Measurements from ENCODE around the gene ZCCHC14. TPM values are rescaled to one million over a fixed set of nuclear protein-coding genes. Genes with fewer than 3 reads are reported as not detected.
"Not testable (repeated sequence)": the region's sequence is repeated elsewhere in the genome, so short reads cannot be mapped to it uniquely, and the experiment has no call there.

The ZCCHC14 gene
- total RNA-seq, 1 experiment from 2014 or later: 28.2 TPM

DNA sequence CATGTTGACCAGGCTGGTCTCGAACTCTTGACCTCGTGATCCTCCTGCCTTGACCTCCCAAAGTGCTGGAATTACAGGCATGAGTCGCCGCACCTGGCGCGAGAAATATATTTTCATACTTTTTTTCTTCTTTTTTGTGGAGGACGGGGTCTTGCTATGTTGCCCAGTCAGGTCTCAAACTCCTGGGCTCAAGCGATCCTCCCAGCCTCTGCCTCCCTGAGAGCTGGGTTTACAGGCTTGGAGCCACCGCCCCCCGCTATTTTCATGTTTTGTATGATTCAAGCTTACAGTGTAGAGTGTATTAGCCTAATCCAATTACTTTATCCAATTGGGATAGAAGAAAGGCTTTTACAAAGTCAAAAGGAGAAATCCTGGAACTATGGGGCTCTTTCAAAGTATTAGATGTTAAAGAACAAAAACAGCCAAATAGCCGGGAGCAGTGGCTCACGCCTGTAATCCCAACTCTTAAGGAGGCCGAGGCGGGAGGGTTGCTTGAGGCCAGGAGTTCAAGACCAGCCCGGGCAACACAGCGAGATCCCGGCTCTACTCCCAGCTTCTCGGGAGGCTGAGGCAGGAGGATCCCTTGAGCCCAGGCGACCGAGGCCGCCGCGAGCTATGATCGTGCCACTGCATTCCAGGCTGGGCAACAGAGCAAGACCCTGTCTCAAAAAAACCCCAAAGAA is 102.0 kb downstream of the ZCCHC14 start:
- no TSS peak for BruUV-seq (replicated peaks)
- Mint-ChIP-seq H3K27ac (ENCODE audit: low read depth, unreplicated experiment) (peak overlapping the region; percentile 79), H3K4me3 (ENCODE audit: unreplicated experiment) (peak overlapping the region; percentile 74), H3K9me3 (ENCODE audit: unreplicated experiment) (no peaks in the 10 kb centered on the region), H3K27me3 (ENCODE audit: insufficient read depth, unreplicated experiment) (no peaks in the 10 kb centered on the region), H3K36me3 (ENCODE audit: insufficient read depth, unreplicated experiment) (peaks cover 34% of the 10 kb centered on the region), H3K4me1 (ENCODE audit: insufficient read depth, unreplicated experiment) (peaks cover 45% of the 10 kb centered on the region)
- intact Hi-C loops (cut with micrococcal nuclease): no loop called here
- no peak for DNase-seq (ENCODE audit: unreplicated experiment)
- TF ChIP-seq, protein P1, sequence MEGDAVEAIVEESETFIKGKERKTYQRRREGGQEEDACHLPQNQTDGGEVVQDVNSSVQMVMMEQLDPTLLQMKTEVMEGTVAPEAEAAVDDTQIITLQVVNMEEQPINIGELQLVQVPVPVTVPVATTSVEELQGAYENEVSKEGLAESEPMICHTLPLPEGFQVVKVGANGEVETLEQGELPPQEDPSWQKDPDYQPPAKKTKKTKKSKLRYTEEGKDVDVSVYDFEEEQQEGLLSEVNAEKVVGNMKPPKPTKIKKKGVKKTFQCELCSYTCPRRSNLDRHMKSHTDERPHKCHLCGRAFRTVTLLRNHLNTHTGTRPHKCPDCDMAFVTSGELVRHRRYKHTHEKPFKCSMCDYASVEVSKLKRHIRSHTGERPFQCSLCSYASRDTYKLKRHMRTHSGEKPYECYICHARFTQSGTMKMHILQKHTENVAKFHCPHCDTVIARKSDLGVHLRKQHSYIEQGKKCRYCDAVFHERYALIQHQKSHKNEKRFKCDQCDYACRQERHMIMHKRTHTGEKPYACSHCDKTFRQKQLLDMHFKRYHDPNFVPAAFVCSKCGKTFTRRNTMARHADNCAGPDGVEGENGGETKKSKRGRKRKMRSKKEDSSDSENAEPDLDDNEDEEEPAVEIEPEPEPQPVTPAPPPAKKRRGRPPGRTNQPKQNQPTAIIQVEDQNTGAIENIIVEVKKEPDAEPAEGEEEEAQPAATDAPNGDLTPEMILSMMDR (IDR thresholded peaks at IDR 0.05; ENCODE audit: unreplicated experiment): no peak
- ChIA-PET POLR2A (interaction anchor here (0.7 kb wide), 2 partner anchors 22 to 761 kb away, joined by 3 read pairs; no protein-coding TSS in a partner anchor), CTCF (no interaction called here)

DNA sequence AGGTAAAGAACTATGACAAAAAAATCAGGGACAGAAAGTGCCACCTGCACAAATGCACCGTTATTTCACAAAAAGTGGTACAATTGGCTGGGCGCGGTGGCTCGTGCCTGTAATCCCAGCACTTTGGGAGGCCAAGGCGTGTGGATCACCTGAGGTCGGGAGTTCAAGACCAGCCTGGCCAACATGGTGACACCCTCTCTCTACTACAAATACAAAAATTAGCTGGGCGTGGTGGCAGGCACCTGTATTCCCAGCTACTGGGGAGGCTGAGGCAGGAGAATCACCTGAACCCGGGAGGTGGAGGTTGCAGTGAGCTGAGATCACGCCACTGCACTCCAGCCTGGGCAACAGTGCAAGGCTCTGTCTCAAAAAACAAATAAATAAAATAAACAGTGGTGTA is 102.9 kb downstream of the ZCCHC14 start:
- intact Hi-C loops (cut with micrococcal nuclease); H3K9me3 Mint-ChIP-seq (ENCODE audit: unreplicated experiment); H3K27me3 Mint-ChIP-seq (ENCODE audit: insufficient read depth, unreplicated experiment); BruUV-seq (replicated peaks); H3K4me3 Mint-ChIP-seq (ENCODE audit: unreplicated experiment); H3K27ac Mint-ChIP-seq (ENCODE audit: low read depth, unreplicated experiment); DNase-seq (ENCODE audit: unreplicated experiment): not testable (repeated sequence)
- POLR2A ChIA-PET: interaction anchor here (0.6 to 2.8 kb wide), 3 partner anchors 15 to 246 kb away, joined by 4 to 11 read pairs (median 9); no protein-coding TSS in a partner anchor
- peaks cover 27% of the 10 kb centered on the region for H3K36me3 Mint-ChIP-seq (ENCODE audit: insufficient read depth, unreplicated experiment)
- CTCF ChIA-PET: interaction anchor here (1.3 kb wide), 1 partner anchor 71 kb away, joined by 4 read pairs; no protein-coding TSS in a partner anchor
- H3K4me1 Mint-ChIP-seq (ENCODE audit: insufficient read depth, unreplicated experiment): peaks cover 39% of the 10 kb centered on the region

DNA sequence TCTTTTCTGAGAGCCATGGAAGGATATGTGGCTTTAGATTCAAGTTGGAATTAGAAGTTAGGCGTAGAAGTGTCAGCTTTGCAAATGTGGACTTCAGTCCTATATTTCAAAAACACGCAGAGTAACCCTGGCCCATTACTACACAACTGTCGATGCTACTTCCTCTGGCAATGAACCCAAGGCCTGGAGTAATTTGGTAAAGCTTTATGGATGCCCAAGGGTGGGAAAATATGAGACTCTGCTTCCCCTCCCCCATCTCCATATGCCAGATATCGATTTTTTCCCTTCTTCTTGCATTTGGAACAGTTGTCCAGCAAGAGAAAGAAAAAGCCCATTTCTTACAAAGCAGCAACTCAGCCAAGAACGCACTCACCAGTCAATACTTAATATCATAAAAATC is 103.6 kb downstream of the ZCCHC14 start:
- H3K9me3 Mint-ChIP-seq (ENCODE audit: unreplicated experiment): no peaks in the 10 kb centered on the region
- H3K4me1 Mint-ChIP-seq (ENCODE audit: insufficient read depth, unreplicated experiment): peaks cover 32% of the 10 kb centered on the region
- DNase-seq (ENCODE audit: unreplicated experiment): no peak
- no TSS peak for BruUV-seq (replicated peaks)
- H3K27ac Mint-ChIP-seq (ENCODE audit: low read depth, unreplicated experiment): no peak overlapping the region
- TF ChIP-seq, protein P1 (IDR thresholded peaks at IDR 0.05; ENCODE audit: unreplicated experiment): no peak
- peaks cover 32% of the 10 kb centered on the region for H3K36me3 Mint-ChIP-seq (ENCODE audit: insufficient read depth, unreplicated experiment)
- POLR2A ChIA-PET: interaction anchor here (0.9 to 3.2 kb wide), 8 partner anchors 12 to 247 kb away, joined by 3 to 40 read pairs (median 11); partner anchors contain the start of gene C16orf95
- H3K4me3 Mint-ChIP-seq (ENCODE audit: unreplicated experiment): no peak overlapping the region
- H3K27me3 Mint-ChIP-seq (ENCODE audit: insufficient read depth, unreplicated experiment): no peaks in the 10 kb centered on the region
- intact Hi-C loops (cut with micrococcal nuclease): no loop called here
- CTCF ChIA-PET: interaction anchor here (0.6 to 1.3 kb wide), 2 partner anchors 70 to 247 kb away, joined by 3 to 4 read pairs; no protein-coding TSS in a partner anchor

DNA sequence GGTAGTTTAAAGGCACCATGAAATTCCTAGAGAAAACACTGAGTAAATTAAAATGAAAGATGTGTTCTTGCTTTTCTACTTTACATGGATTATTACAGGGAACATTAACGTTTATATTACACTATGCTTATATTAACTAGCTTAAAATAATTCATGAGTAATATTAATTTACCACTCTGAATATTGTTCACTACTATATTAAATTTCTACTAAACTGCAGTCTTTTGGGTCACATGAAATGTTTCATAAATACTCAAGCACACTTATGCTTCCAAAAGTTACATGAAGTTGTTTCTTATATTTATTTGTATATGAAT is 104.0 kb downstream of the ZCCHC14 start:
- CTCF ChIA-PET: interaction anchor here (1.0 to 1.4 kb wide), 3 partner anchors 70 to 1967 kb away, joined by 3 to 8 read pairs (median 4); no protein-coding TSS in a partner anchor
- intact Hi-C loops (cut with micrococcal nuclease): no loop called here
- Mint-ChIP-seq H3K9me3 (ENCODE audit: unreplicated experiment) (no peaks in the 10 kb centered on the region), H3K4me1 (ENCODE audit: insufficient read depth, unreplicated experiment) (peaks cover 29% of the 10 kb centered on the region), H3K27ac (ENCODE audit: low read depth, unreplicated experiment) (peak overlapping the region; percentile 94), H3K4me3 (ENCODE audit: unreplicated experiment) (peak overlapping the region; percentile 64), H3K27me3 (ENCODE audit: insufficient read depth, unreplicated experiment) (no peaks in the 10 kb centered on the region), H3K36me3 (ENCODE audit: insufficient read depth, unreplicated experiment) (peaks cover 35% of the 10 kb centered on the region)
- BruUV-seq (replicated peaks): no TSS peak
- DNase-seq (ENCODE audit: unreplicated experiment): no peak
- TF ChIP-seq, protein P1 (IDR thresholded peaks at IDR 0.05; ENCODE audit: unreplicated experiment): no peak
- POLR2A ChIA-PET: interaction anchor here (0.7 to 3.2 kb wide), 21 partner anchors 10 to 824 kb away, joined by 3 to 40 read pairs (median 4); partner anchors contain the start of gene C16orf95
